DMS53 (cell line): ENCODE results near the gene GNRHR.
"Not testable (repeated sequence)": the region's sequence is repeated elsewhere in the genome, so short reads cannot be mapped to it uniquely, and the experiment has no call there.

Experiments used
- DNase-seq: peaks from one replicate; lab custom pipeline; 2025; lab: John Stamatoyannopoulos, UW

Gene GNRHR

DNA sequence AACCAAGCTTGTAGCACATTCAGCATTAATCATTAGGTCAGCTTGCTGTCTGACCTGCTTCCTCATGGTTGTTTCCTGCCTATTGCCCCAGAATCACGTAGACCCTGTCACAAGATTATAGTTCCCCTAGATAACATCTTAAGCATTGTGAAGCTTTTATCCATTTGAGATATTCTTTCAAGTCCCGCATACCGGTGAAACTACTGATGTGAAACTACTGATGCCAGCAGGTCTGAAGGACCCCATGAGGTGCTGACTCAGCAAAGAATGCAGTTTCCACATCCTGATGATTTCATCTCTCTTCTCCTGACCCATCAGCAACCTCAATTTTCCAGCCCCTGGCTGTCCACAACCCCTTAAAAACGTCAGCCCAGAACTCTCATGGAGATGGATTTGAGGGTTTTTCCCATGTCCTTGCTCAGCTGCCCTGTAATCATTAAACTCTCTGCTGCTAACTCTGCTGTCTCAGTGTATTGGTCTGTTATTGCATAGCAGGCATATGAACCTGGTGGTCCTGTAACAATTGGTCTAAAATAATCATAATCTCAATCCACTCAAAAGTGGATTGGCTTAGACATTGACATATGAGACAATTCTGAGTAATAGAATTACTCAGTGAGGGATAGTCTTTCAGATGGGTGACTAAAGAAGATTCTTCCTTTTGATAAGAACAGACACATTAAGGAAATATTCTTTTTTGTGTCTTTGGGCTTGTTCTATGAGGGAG lies 26.9 kb downstream of the GNRHR start:
- no peak for DNase-seq

DNA sequence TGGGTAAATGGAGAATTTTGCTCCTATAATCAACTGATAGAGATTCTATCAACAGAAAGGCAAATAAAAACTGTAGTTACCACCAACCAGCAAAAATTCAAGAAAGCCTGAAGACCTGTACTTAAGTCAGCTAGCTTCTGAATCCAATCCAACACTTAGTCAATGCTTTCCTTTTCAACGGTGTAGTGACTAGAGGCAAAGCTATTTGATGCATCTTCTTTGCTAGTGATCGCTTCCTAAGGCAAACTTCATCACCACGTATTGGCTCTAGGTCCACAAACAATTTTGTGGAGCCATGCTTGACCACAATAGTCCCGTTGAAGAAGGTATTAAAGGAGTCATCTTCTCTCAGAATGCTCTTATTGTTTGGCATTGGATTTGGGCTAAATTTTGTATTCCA lies 28.2 kb downstream of the GNRHR start:
- DNase-seq, result no peak

DNA sequence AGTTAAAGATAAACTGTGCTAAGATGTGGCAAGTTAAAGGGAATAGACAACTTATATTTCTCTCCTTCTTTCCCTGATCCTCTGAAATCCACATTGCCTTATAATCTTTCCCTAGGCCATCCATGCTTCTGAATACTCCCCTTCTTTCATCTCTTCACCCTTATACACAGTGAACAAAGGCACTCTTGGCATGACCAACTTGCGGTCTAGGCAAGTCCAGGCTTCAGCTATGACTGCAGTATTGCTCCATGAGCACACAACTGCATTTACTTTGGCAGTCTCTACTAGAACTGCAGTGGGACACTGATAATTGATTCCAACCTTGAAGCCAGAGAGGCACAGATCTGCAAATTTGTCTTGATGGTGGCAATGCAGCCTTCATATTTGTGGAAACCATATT lies 29.1 kb downstream of the GNRHR start:
- DNase-seq, result no peak

DNA sequence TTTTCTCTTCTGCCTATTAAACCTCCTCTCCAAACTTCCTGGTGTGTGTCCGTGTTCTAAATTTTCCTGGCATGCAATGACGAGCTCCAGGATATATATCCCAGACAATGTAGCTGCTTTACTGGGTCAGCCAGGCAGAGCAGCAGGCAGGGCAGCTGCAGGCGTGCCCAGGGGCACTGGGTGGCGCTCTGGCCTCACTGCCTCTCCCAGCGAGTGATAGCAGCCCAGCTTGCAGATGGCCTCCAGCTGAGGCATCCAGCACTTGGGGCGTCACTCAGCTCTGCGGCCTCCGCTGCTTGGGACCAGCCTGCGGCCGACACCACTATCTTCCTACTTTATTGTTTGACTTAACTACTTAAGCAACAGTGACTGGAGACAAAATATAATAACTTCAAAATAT lies 30.2 kb downstream of the GNRHR start:
- DNase-seq, result peak; percentile 8

DNA sequence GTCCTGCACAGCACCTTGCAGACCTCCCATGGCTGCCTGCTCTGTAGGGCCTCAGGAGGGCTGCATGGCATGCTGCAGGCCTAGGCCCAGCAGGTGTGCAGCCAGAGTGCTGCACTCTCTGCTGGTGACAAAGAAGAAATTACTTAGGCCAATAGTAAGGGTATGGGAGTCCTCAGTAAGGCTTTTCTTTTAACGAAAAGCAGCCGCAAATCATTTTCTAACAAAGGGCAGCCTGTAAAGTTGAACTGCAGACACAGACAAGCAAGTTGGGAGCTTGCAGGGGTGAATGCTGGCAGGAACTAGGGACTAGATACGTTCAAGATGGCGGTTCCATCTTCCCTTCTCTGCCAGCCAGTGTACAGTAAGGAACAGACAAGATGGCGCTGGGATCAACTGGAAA lies 30.8 kb downstream of the GNRHR start:
- DNase-seq, result no peak

DNA sequence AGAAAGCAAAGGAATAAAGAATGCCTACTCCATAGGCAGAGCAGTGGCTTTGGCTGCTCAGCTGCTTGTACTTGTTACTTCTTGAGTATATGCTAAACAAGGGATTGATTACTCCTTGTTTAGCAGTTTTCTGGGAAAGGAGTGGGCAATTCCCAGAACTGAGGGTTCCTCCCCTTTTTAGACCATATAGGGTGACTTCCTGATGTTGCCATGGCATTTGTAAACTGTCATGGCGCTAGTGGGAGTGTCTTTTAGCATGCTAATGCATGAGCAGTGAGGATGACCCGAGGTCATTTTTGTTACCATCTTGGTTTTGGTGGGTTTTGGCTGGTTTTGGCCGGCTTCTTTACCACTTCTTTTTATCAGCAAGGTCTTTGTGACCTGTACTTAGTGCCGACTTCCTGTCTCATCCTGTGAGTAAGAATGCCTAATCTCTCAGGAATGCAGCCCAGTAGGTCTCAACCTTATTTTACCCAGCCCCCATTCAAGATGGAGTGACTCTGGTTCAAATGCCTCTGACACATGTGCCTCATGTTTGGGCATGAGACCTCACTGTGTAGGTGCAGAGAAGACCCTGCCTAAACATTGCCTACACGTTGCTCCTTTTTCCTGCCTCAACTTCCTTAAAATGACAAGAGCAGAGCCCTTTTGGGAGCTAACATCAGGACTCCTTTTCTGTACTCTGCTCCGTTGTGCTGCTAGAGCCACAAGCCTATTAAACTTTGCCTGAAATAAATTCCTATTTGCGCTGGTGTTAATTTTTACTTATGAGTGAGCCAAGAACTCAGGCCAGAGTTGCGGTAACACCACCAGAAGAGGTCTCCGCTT lies 32.2 kb downstream of the GNRHR start:
- peak; percentile 33 for DNase-seq

DNA sequence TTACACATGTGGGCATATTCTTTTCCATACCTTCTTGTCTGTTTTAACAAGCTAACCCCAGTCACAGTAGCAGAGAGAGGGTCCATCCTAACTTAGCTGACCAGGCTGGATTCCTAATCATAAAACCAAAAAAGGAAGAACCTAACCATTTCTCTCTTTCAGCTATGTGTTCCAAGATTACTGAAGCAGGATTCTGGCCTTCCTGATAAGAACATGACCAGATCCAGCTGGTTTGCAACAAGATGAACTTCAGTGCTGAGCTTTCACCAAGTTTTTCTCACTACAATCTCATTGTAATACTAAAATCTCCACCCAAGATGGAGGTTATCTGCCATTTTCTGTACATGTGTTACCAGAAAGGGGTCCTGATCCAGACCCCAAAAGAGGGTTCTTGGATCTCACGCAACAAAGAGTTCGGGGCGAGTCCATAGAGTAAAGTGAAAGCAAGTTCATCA lies 32.8 kb downstream of the GNRHR start:
- no peak for DNase-seq

DNA sequence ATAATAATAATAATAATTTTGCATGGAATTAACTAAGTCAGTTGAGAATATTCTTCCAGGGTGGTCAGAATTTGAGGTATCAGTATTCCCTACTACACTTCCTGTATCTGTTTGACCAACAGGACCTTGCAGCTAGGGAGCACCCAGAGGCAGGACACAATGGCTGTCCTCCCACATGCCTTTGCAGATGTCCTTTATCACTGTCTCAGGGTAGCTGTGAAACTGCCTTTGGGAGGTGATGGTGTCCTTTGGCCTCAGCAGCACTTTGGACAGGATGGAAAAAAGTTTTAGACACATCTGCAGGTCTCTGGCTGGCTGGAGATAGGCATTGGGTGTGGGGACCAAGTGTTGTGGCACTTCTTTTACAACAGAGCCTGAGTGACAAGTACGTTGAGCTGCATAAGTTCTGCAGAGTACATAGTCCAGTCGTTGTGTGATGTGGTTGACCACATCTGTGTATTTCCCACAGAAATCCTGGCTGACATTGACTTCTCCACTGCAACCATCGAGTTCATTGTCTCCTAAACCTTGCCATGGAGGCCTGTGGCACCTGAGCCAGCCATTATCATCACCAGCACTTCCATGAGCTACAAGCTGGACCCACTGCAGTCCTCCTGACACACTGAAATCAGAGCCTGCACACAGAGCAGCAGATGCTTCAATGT lies 34.1 kb downstream of the GNRHR start:
- no peak for DNase-seq

DNA sequence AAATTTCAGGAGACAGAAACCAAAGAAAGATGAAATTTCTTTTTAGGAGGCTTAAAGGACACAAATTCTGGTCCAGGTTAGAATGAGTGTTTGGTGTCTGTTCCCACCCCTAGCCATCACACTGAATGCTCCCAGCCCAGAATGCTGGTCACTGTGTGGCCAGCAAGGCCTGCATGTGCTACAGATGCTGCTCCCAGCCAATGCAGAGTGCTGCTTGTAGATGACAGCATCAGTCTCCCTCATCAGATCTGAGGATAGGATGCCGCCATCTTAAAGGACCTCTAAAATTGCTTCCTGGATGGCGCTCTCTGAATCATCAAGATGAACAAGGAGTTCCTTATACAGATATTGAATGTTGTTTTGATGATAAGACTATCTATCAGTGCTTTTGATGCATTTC lies 35.3 kb downstream of the GNRHR start:
- no peak for DNase-seq

DNA sequence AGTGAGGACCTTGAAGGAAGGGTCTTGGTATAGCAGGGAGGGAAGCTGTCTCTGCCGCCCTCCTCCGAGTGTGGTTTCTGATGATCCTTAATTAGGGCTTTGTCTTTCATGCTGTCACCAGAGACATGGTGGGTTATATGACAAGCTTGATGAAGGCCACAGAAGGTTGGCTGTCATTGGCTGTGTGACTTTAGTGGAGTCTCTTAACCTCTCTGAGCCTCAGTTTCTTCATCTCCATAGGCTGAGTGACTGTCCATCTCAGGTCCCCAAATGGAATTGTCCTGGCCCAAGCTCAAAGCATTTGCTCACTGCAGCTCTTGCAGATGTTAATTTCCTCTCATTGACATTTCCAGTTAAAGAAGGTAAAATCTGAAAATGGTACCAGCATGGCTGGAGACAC lies 36.6 kb downstream of the GNRHR start:
- DNase-seq, result no peak

DNA sequence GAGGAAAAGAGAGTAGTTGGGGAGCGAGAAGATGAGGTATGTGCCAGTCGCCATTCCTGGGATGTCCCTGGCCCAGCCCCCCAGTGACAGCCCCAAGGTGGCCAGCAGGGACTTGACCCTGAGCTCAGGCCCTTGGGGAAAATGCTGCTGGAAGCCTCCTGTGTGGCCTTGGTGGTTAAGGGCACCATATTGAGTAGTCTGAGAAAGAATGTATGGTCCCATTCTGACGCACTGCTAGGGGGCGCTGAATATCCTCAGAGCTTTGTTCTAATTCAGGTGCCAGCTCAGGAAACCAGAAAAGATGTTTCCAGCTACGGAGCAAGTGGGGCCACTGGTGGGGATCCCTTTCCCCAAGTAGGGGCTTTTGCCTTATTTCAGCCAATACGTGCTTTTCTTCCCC lies 39.2 kb downstream of the GNRHR start:
- DNase-seq, result no peak

DNA sequence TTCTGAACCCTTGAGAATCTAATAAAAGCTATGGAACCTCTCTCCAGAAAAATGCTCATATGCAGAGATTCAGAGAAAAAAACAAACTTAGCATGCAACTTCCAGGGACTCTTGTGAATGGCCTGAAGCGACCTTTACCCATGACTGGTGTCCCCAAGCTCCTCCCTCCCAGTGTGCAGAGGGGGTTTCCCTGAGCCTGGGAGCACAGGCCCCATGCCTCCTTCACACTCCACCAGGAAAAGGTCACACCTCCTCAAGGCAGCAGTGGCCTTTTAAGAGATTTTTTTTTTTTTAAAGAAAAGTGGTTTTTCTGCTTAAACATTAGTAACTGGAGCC lies 40.0 kb downstream of the GNRHR start:
- peak; percentile 28 for DNase-seq

DNA sequence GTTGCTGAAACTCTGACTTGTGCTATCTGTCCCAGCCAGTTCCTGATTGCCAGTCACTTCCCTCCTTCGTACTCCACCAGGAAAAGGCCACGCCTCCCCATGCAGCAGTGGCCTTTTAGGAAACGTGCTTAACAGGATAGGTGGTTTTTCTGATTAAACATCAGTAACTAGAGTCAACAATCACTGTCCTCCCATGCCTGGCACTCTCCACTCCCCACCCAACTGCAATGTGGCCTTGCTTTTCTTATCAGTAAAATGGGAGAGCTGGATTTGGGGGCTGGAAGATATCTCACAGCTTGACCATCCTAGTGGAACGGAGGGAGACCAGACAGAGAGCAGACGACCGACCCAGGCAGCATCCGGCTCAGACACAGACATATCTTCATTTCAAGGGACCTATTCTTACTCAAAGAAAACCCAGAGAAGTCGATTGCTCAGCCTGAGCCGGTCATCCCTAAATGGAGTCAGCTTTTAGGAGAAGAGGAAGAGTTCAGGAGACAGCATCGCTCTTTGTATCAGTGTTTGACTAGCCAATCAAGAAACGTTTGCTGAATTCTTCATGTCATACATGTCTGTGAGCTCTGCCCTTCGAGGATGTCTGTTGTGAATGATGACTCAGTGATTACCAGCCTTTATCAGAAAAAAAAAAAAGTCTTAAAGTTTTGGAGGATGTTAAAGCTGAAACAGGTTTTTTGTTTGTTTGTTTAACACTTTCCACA lies 40.5 kb downstream of the GNRHR start:
- DNase-seq, result peak; percentile 36

DNA sequence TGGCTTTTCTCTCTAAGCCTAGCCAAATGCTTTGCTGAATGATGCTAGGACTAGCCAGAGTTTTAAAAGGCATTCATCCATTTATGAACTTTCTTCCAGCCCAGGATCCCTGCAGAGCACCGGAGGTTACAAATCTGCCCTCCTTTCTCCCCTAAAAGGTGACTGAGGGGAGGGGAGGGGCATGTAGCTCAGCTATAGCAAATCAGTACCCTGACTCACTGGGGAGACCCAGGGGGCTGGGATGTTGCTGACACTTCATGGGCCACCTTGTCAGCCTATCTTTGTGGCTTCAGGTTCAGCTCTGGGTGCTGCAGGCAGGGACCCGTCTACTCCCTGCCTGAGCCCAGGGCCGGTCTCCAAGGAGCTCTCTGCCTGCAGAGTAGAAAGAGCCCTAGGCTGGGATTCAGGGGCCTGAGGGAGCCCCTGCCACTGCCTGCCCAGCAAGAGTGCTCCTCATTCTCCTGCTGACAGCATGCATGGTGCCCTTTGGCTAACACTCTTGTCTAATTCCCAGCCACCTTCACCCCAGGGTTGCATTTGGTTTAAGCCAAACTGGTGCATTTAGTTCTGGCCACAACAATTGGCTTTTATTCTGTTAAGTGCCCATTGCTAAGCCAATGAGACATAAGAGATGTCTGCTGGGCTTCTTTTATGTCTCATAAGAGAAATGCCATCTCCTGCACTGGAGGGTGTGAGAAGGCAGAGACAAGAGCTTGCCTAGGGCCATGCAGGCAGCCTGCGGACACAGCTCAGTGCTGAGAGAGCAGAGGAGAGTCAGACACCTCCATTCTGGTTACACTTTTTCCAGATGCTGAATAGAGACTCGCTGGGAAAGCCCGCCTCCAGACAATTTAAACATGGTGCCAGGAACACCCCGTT lies 41.3 kb downstream of the GNRHR start:
- DNase-seq, result no peak

DNA sequence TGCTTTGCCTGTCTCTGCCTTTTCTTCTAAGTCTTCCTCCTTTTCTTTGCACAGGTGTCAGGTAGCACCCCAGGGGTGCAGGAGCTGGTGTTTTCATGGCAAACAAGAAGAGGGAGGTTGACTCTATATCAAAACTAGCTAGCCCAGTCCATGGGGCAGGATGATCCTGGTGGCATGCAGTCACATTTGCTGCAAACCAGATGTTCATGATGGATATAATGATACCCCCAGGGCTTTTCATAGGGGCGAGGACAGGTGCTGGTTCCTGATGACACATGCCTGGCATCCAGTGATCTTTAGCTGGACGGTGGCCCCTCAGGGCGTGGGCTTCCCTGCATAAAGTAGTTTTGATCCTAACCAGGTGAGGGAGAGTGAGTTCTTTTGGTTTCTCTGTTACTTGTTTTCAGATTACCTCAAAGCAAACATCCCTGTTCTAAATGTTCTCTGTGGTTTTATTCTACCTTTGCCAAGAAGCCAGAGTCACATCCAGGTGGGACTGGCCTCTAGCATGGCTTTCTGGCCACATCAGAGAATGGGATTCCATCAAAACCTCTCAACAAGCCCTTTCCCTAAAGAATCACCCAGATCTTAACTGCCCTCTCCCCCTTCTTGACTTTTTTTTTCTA lies 42.1 kb downstream of the GNRHR start:
- no peak for DNase-seq

DNA sequence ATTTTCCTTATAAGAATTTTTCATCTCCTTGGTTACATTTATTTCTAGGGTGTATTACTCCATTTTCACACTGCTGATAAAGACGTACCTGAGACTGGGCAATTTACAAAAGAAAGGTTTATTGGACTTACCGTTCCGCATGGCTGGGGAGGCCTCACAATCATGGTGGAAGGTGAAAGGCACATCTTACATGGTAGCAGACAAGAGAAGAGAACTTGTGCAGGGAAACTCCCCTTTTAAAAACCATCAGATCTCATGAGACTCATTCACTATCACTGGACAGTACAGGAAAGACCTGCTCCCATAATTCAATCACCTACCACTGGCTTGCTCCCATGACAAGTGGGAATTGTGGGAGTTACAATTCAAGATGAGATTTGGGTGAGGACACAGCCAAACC lies 47.5 kb downstream of the GNRHR start:
- not testable (repeated sequence) for DNase-seq

DNA sequence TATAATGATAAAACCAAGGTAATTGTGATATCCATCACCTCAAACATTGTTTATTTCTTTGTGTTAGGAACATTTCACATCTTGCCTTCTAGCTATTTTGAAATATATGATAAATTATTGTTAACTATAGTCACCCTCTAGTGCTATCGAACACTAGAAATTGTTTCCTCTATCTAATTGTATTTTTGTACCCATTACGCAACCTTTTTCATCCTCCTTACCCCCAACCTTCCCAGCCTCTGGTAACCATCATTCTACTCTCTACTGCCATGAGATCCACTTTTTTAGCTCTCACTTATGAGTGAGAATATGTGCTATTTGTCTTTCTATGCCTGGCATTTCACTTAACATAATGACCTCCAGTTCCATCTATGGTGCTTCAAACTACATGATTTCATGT lies 49.3 kb downstream of the GNRHR start:
- DNase-seq, result no peak

DNA sequence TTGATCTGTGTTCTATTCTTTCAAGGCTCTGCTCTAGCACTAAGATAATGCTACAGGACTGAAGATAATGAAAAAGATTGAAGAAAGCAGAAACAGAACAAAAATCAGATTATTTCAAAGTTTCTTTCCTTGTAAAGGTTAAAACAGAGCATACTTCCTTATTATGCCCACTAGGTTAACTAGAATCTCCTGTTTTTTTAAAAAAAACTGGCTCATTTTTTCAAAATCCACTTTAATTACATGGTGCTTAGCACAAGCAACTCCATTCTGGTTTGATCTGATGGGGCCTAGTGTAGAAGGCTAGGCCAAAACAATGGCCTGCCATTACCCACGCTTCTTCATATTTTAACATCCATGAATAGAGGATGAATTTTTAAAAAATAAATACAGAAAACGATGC lies 52.0 kb downstream of the GNRHR start:
- peak; percentile 19 for DNase-seq

DNA sequence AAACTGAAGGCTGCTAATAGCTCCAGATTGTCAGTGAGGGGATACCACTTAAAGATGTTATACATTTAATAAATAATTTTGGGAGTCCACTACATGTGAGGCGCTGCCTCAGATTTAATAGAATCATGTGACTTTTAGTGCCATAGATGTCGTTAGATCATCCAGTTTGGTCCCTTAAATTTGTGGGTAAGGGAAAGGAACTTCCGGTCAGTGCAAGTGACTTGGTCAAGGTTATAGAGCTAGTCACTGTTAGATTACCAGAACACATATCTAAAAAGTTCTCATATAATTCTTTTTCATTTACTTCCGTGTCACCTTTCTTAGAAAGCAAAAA lies 52.7 kb downstream of the GNRHR start:
- peak; percentile 63 for DNase-seq

DNA sequence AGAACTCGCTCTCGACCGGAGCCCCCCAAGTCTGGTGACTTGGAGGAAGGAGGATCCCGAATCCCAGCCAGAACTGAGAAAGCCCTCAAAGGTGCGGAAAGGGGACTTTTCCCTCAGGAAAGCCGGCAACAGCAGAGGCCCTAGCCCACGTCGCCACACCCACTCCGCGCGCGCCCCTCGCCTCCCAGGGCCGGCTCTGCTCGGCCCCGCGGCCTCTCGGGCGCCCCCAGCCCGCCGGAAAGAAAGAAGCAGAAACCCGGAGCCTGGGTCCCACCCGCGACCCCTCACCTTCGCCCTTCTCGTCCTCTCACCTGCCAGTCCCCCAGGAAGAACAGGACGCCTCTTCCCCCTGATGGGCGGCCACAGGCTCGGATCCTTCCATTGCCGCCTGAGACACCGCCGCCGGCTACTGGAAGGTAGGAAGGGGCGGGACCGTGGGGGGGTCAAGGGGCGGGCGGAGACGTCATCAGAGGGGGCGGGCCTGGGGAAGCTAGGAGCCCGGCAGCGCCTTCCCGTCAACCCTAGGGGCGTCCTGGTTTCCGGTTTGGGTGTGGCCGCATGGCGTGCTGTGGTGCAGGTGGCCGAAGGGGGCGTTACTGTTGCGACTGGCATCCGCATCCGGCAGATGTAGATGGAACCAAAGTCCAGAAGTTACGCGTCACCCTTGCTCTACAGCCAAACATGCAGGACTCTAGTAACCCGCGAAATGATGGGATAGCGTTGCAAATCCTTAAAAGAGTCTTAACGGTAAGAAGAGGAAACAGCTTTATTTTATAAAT lies 53.3 kb downstream of the GNRHR start, which contains the start of gene UBA6:
Gene UBA6, minus strand, starts transcription at position 418 of the 779 bp plus-strand sequence. Its CDS starts 36 bp downstream, at position 382.
- DNase-seq, result peak; percentile 98
